H1 (cell line): ENCODE data around the gene E2F3. TPM values are rescaled to one million over a fixed set of nuclear protein-coding genes. Genes with fewer than 3 reads are reported as not detected.

Experiments used
- CTCF ChIA-PET: fragments of 300-600 bp; sonication (Branson Sonifier 250); formaldehyde crosslinking; loops from one replicate; lab custom pipeline; 2021; ENCODE audit not compliant: partially characterized antibody; lab: Charles Lee
- POLR2A ChIA-PET: fragments of 300-600 bp; sonication (Branson Sonifier 250); formaldehyde crosslinking; loops from one replicate; lab custom pipeline; 2021; ENCODE audit warnings: inconsistent platforms; ENCODE audit not compliant: partially characterized antibody; lab: Charles Lee
- DNase-seq, 2 experiments: peaks; one replicate each; pipeline versions ENCODE4 v3.0.0 to v3.0.0-alpha.2; 2010 to 2022; ENCODE audit warnings: low spot score in 2 of 2, low read depth in 1 of 2, mixed read lengths in 1 of 2
- FAIRE-seq: peaks from 2 replicates; lab custom pipeline; 2011; peaks lifted over from hg19 to GRCh38; lab: Jason Lieb, UNC
- H2AFZ ChIP-seq: 2 replicates; pipeline ENCODE4 v1.8.1; 2012; ENCODE audit warnings: low read length, inconsistent platforms
- H2AK5ac ChIP-seq: 2 replicates; pipeline ENCODE4 v1.6.1; 2013; ENCODE audit warnings: low read depth, low read length
- H2BK120ac ChIP-seq: replicated peaks from 2 replicates; pipeline ENCODE3; 2013; ENCODE audit warnings: low read depth, low read length, inconsistent platforms
- H2BK12ac ChIP-seq: 2 replicates; pipeline ENCODE4 v1.6.1; 2013; ENCODE audit warnings: low read depth, low read length
- H2BK15ac ChIP-seq: 2 replicates; pipeline ENCODE4 v1.6.1; 2013; ENCODE audit warnings: low read length
- H2BK20ac ChIP-seq: 2 replicates; pipeline ENCODE4 v1.6.1; 2013; ENCODE audit warnings: low read length
- H2BK5ac ChIP-seq: 2 replicates; pipeline ENCODE4 v1.6.1; 2013; ENCODE audit warnings: low read depth, low read length
- H3K14ac ChIP-seq: 2 replicates; pipeline ENCODE4 v1.6.1; 2013; ENCODE audit warnings: inconsistent platforms; ENCODE audit not compliant: insufficient read length
- H3K18ac ChIP-seq: 2 replicates; pipeline ENCODE4 v1.6.1; 2013; ENCODE audit warnings: low read length; ENCODE audit errors: extremely low read depth
- H3K23ac ChIP-seq: 2 replicates; pipeline ENCODE4 v1.6.1; 2013; ENCODE audit warnings: inconsistent platforms; ENCODE audit not compliant: insufficient read length
- H3K23me2 ChIP-seq: 2 replicates; pipeline ENCODE4 v1.6.1; 2013; ENCODE audit warnings: low read depth, low read length
- H3K27ac ChIP-seq: 2 replicates; pipeline ENCODE4 v1.6.1; 2011; ENCODE audit warnings: low read depth, low read length, inconsistent platforms
- H3K27me3 ChIP-seq, 4 experiments: replicated peaks in 1 of 4; 1 replicate in 1 of 4; 2 replicates in 3 of 4; pipeline versions ENCODE4 v1.6.1 to v1.8.1; 2011 to 2013; ENCODE audit warnings: low read length in 3 of 4, mild to moderate bottlenecking in 3 of 4, inconsistent platforms in 2 of 4, mixed read lengths in 2 of 4, moderate library complexity in 1 of 4; ENCODE audit not compliant: control insufficient read depth in 3 of 4, insufficient read depth in 3 of 4; ENCODE audit errors: extremely low read depth in 1 of 4
- H3K36me3 ChIP-seq, 4 experiments: 2 replicates each; pipeline versions ENCODE4 v1.6.1 to v1.8.1; 2011 to 2013; ENCODE audit warnings: mild to moderate bottlenecking in 4 of 4, low read length in 3 of 4, moderate library complexity in 2 of 4, control low read depth in 1 of 4, inconsistent platforms in 1 of 4; ENCODE audit not compliant: insufficient read depth in 4 of 4, control insufficient read depth in 2 of 4
- H3K4ac ChIP-seq: replicated peaks from 2 replicates; pipeline ENCODE3; 2013; ENCODE audit warnings: low read length, low read depth, mixed read lengths, inconsistent platforms; ENCODE audit not compliant: insufficient read length
- H3K4me1 ChIP-seq, 4 experiments: replicated peaks in 1 of 4; 1 replicate in 1 of 4; 2 replicates in 3 of 4; pipeline versions ENCODE4 v1.6.1 to v1.8.1; 2011 to 2013; ENCODE audit warnings: low read length in 3 of 4, inconsistent platforms in 2 of 4, mixed read lengths in 1 of 4; ENCODE audit not compliant: insufficient read depth in 4 of 4, control insufficient read depth in 3 of 4
- H3K4me2 ChIP-seq, 2 experiments: 2 replicates each; pipeline versions ENCODE4 v1.6.1 to v1.8.1; 2011 to 2013; ENCODE audit warnings: low read depth in 2 of 2, low read length in 2 of 2, control low read depth in 1 of 2, inconsistent platforms in 1 of 2, mild to moderate bottlenecking in 1 of 2; ENCODE audit not compliant: insufficient read depth in 1 of 2
- H3K4me3 ChIP-seq, 4 experiments: fragments of 200-600, 300-600 bp in 1 of 4; sonication (generic), shearing (Covaris generic), sonication (Bioruptor Twin) in 1 of 4; 2 replicates each; pipeline versions ENCODE4 v1.5.1 to v1.8.1; 2011 to 2016; ENCODE audit warnings: low read length in 4 of 4, low read depth in 3 of 4, control low read depth in 2 of 4, inconsistent platforms in 2 of 4, mild to moderate bottlenecking in 2 of 4, mixed read lengths in 1 of 4, moderate library complexity in 1 of 4; ENCODE audit not compliant: insufficient read depth in 2 of 4; ENCODE audit errors: extremely low read depth in 1 of 4
- H3K56ac ChIP-seq: replicated peaks from 2 replicates; pipeline ENCODE3; 2013; ENCODE audit warnings: low read depth, mild to moderate bottlenecking, mixed read lengths, low read length, inconsistent platforms; ENCODE audit not compliant: insufficient read length
- H3K79me1 ChIP-seq: 2 replicates; pipeline ENCODE4 v1.6.1; 2013; ENCODE audit warnings: low read depth, low read length, control low read depth
- H3K79me2 ChIP-seq, 2 experiments: 2 replicates each; pipeline versions ENCODE4 v1.6.1 to v1.8.1; 2012 to 2013; ENCODE audit warnings: low read length in 2 of 2, mild to moderate bottlenecking in 2 of 2, inconsistent platforms in 1 of 2; ENCODE audit not compliant: insufficient read depth in 2 of 2, control insufficient read depth in 1 of 2
- H3K9ac ChIP-seq, 4 experiments: replicated peaks in 1 of 4; 1 replicate in 1 of 4; 2 replicates in 3 of 4; pipeline versions ENCODE4 v1.6.1 to v1.8.1; 2011 to 2013; ENCODE audit warnings: low read depth in 3 of 4, low read length in 3 of 4, control low read depth in 2 of 4, mild to moderate bottlenecking in 2 of 4, moderate library complexity in 2 of 4, inconsistent platforms in 1 of 4; ENCODE audit errors: extremely low read depth in 1 of 4
- H3K9me3 ChIP-seq, 2 experiments: 2 replicates each; pipeline versions ENCODE4 v1.6.1 to v1.8.1; 2012 to 2013; ENCODE audit warnings: mild to moderate bottlenecking in 2 of 2, moderate library complexity in 2 of 2, control low read depth in 1 of 2, inconsistent platforms in 1 of 2, low read depth in 1 of 2, low read length in 1 of 2, mixed read lengths in 1 of 2; ENCODE audit not compliant: insufficient read depth in 2 of 2
- H4K20me1 ChIP-seq, 2 experiments: replicated peaks in 1 of 2; 2 replicates each; pipeline versions ENCODE3 to v1.8.1; 2011 to 2013; ENCODE audit warnings: inconsistent platforms in 2 of 2, low read length in 2 of 2, mild to moderate bottlenecking in 1 of 2; ENCODE audit not compliant: insufficient read depth in 2 of 2, control insufficient read depth in 1 of 2
- H4K5ac ChIP-seq: 2 replicates; pipeline ENCODE4 v1.6.1; 2013; ENCODE audit warnings: low read length, low read depth, mixed read lengths, inconsistent platforms; ENCODE audit not compliant: insufficient read length
- H4K8ac ChIP-seq: 2 replicates; pipeline ENCODE4 v1.8.0; 2013; ENCODE audit warnings: mild to moderate bottlenecking, moderate library complexity, low read length, inconsistent platforms; ENCODE audit not compliant: insufficient read depth; ENCODE audit errors: extremely low read depth
- H4K91ac ChIP-seq: replicated peaks from 2 replicates; pipeline ENCODE3; 2013; ENCODE audit warnings: low read length, mixed read lengths, inconsistent platforms; ENCODE audit not compliant: insufficient read length
- BACH1 ChIP-seq: IDR thresholded peaks from 2 replicates; pipeline ENCODE4 v1.6.1; 2012; ENCODE audit warnings: low read length, improper control_type of control experiment
- CEBPB ChIP-seq: IDR thresholded peaks from 2 replicates; pipeline ENCODE4 v1.6.1; 2012; ENCODE audit warnings: low read depth, low read length
- HDAC2 ChIP-seq, 2 experiments: fragments of 300-600 bp in 1 of 2; sonication (generic) in 1 of 2; IDR thresholded peaks; 2 replicates each; pipeline ENCODE4 v1.6.1; 2011 to 2012; ENCODE audit warnings: low read depth in 2 of 2, low read length in 2 of 2, mild to moderate bottlenecking in 2 of 2, moderate library complexity in 2 of 2, borderline replicate concordance in 1 of 2, inconsistent platforms in 1 of 2
- KDM1A ChIP-seq: fragments of 200-600, 300-600 bp; sonication (generic); IDR thresholded peaks from 2 replicates; pipeline ENCODE4 v1.7.1; 2016; ENCODE audit warnings: mild to moderate bottlenecking, low read length, borderline replicate concordance
- KDM4A ChIP-seq: IDR thresholded peaks from one replicate; pipeline ENCODE4 v1.7.1; 2012; ENCODE audit warnings: low read depth, mild to moderate bottlenecking, moderate library complexity, low read length, inconsistent platforms; ENCODE audit not compliant: severe bottlenecking
- MAFK ChIP-seq: IDR thresholded peaks from 2 replicates; pipeline ENCODE4 v1.6.1; 2012; ENCODE audit warnings: low read depth, mild to moderate bottlenecking, improper control_type of control experiment, low read length
- PHF8 ChIP-seq: fragments of 200-600 bp; sonication (generic); conservative IDR thresholded peaks from 2 replicates; pipeline ENCODE4 v1.7.1; 2012; ENCODE audit warnings: low read depth, mild to moderate bottlenecking, inconsistent platforms, low read length, moderate library complexity
- POLR2AphosphoS5 ChIP-seq: IDR thresholded peaks from 2 replicates; pipeline ENCODE4 v1.6.1; 2011; ENCODE audit warnings: low read depth, low read length
- RNF2 ChIP-seq: fragments of 200-900, 300-1000 bp; sonication (generic); IDR thresholded peaks from 2 replicates; pipeline ENCODE4 v1.7.1; 2016; ENCODE audit warnings: borderline replicate concordance, low read depth, mild to moderate bottlenecking, antibody characterized with exemption, low read length; ENCODE audit not compliant: poor library complexity, severe bottlenecking; ENCODE audit errors: missing control alignments
- SRF ChIP-seq: IDR thresholded peaks from 2 replicates; pipeline ENCODE4 v1.6.1; 2011; ENCODE audit warnings: mild to moderate bottlenecking, low read depth, low read length, moderate library complexity
- WGBS, 2 experiments: shearing (Covaris generic) in 1 of 2; methylation state at CpG; one replicate each; pipeline versions ENCODE4 v1.1.6 to v1.1.7; 2013 to 2015; ENCODE audit warnings: low lambda C conversion rate in 2 of 2, mixed read lengths in 2 of 2, inconsistent platforms in 1 of 2, low coverage in 1 of 2, missing lambda C conversion rate in 1 of 2; ENCODE audit not compliant: insufficient replicate concordance in 2 of 2, insufficient coverage in 1 of 2, insufficient read length in 1 of 2; ENCODE audit errors: extremely low coverage in 1 of 2, missing lambda C conversion rate in 1 of 2; 5-methylcytosine and 5-hydroxymethylcytosine counted together
- polyA plus RNA-seq, 7 experiments: library from polyadenylated mRNA; depleted of rRNA in 3 of 7; stranded (reverse) in 5 of 7; unstranded in 2 of 7; fragments of >200 nt in 5 of 7; fragments of 200-250 nt in 2 of 7; gene quantifications; 1 replicate in 5 of 7; 2 replicates in 1 of 7; 4 replicates in 1 of 7; pipeline versions ENCODE4 v1.2.1 to v1.2.3, GENCODE V29; 2011 to 2013; ENCODE audit warnings: missing spikeins in 2 of 7, mixed read lengths in 2 of 7
- total RNA-seq: library from RNA; stranded (reverse); fragmentation: NEBNext Ultra II Directional; extraction: Animal tissue kit (Norgen Biotek cat#: 25700); gene quantifications from 2 replicates; pipeline ENCODE4 v1.2.1, GENCODE V29; 2021
- TF ChIP-seq, protein P1 (sequence below): IDR thresholded peaks from 2 replicates; pipeline ENCODE4 v1.6.1; 2011; ENCODE audit warnings: low read depth, mild to moderate bottlenecking, low read length; ENCODE audit not compliant: insufficient read depth
- TF ChIP-seq, protein P2 (sequence below): IDR thresholded peaks from 2 replicates; pipeline ENCODE4 v1.6.1; 2011; ENCODE audit warnings: low read length, improper control_type of control experiment

The E2F3 gene
- total and polyA plus RNA-seq, 2 of the 8 experiments (the other 6 are each of a cell fraction or from before 2014, with no cell fraction given): 14.9 to 42.2 TPM

DNA sequence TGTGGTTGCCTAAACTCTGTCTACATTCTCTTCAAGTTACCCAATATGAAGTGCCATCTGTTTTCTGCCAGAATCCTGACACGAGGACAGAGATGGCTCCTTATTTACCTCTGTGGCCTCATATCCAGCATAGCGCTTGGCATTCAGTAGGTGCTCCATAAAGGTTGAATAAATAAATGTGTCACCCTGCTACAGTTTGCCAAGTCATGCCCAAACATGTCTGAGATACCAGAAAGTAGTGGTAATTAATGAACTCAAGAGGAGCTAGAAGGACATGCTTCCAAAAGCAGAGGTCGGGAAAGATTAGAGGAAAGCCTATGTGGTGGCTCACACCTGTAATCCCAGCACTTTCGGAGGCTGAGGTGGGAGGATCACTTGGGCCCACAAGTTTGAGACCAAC is 30.9 kb upstream of the E2F3 start:
- no peaks in the 10 kb centered on the region for H4K20me1 ChIP-seq
- no peak overlapping the region for H2BK20ac ChIP-seq
- no peak overlapping the region for H3K18ac ChIP-seq
- H2AFZ ChIP-seq: no peak overlapping the region
- no peaks in the 10 kb centered on the region for H3K36me3 ChIP-seq
- H4K5ac ChIP-seq: no peak overlapping the region
- H2BK12ac ChIP-seq: no peak overlapping the region
- no peak overlapping the region for H2BK120ac ChIP-seq
- H4K91ac ChIP-seq: no peak overlapping the region
- no peak for DNase-seq
- ChIA-PET CTCF (interaction anchor here (0.7 to 1.5 kb wide), 3 partner anchors 80 to 588 kb away, joined by 3 read pairs; no protein-coding TSS in a partner anchor), POLR2A (no interaction called here)
- H3K27ac ChIP-seq: no peak overlapping the region
- H3K79me1 ChIP-seq: no peaks in the 10 kb centered on the region
- no peaks in the 10 kb centered on the region; a peak in 1 of 7 replicates for H3K27me3 ChIP-seq
- no peak overlapping the region for H3K14ac ChIP-seq
- H2AK5ac ChIP-seq: no peak overlapping the region
- no peak overlapping the region for H3K23ac ChIP-seq
- no peak for FAIRE-seq
- H3K4me1 ChIP-seq: no peaks in the 10 kb centered on the region
- no peak overlapping the region for H4K8ac ChIP-seq
- H3K23me2 ChIP-seq: no peaks in the 10 kb centered on the region
- H3K9ac ChIP-seq: no peak overlapping the region
- WGBS, 2 experiments: 90% methylated on average over 4 of the region's 4 CpGs; no CpG with 5 or more reads in 1 of the 2 experiments
- H3K4me2 ChIP-seq: no peak overlapping the region
- no peak overlapping the region for H3K4me3 ChIP-seq
- no peak overlapping the region for H3K4ac ChIP-seq
- H3K56ac ChIP-seq: no peak overlapping the region
- H3K79me2 ChIP-seq: no peaks in the 10 kb centered on the region
- no peaks in the 10 kb centered on the region for H3K9me3 ChIP-seq
- no peak overlapping the region for H2BK15ac ChIP-seq
- H2BK5ac ChIP-seq: no peak overlapping the region
- no peak for TF ChIP-seq BACH1
- TF ChIP-seq PHF8: no peak
- no peak for TF ChIP-seq KDM1A
- no peak for TF ChIP-seq RNF2
- no peak for TF ChIP-seq POLR2AphosphoS5
- TF ChIP-seq, protein P1, sequence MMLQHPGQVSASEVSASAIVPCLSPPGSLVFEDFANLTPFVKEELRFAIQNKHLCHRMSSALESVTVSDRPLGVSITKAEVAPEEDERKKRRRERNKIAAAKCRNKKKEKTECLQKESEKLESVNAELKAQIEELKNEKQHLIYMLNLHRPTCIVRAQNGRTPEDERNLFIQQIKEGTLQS: no peak
- TF ChIP-seq, protein P2, sequence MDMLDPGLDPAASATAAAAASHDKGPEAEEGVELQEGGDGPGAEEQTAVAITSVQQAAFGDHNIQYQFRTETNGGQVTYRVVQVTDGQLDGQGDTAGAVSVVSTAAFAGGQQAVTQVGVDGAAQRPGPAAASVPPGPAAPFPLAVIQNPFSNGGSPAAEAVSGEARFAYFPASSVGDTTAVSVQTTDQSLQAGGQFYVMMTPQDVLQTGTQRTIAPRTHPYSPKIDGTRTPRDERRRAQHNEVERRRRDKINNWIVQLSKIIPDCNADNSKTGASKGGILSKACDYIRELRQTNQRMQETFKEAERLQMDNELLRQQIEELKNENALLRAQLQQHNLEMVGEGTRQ: no peak
- TF ChIP-seq HDAC2 (IDR thresholded peaks at IDR 0.05; ENCODE audit: borderline replicate concordance in 1 of 2, low read depth in 2 of 2, low read length in 2 of 2): no peak
- no peak for TF ChIP-seq CEBPB
- no peak for TF ChIP-seq MAFK
- no peak for TF ChIP-seq SRF
- no peak for TF ChIP-seq KDM4A
